Stomach (tissue), 9 donors: ENCODE data around the gene CD200. TPM values are rescaled to one million over a fixed set of nuclear protein-coding genes. Genes with fewer than 3 reads are reported as not detected.
"Not testable (repeated sequence)": the region's sequence is repeated elsewhere in the genome, so short reads cannot be mapped to it uniquely, and the experiment has no call there.

ENCODE experiments used
- DNase-seq, 2 donors: peaks; one replicate each; pipeline versions ENCODE4 v3.0.0 to v3.0.0-alpha.2; 2013 to 2019
- H3K27ac ChIP-seq, 5 donors: fragments of 200-600 bp in 4 of 5; sonication (generic) in 4 of 5; one replicate each; pipeline ENCODE4 v1.5.1; 2013 to 2019; ENCODE audit warnings: mild to moderate bottlenecking in 1 of 5, moderate library complexity in 1 of 5
- H3K27me3 ChIP-seq, 3 donors: fragments of 200-600 bp; sonication (generic); one replicate each; pipeline ENCODE4 v1.5.1; 2017 to 2019; ENCODE audit warnings: mixed run types in 1 of 3
- H3K36me3 ChIP-seq, 4 donors: fragments of 200-600 bp; sonication (generic); 1 replicate in 3 of 4; 2 replicates in 1 of 4; pipeline ENCODE4 v1.5.1; 2016 to 2019
- H3K4me1 ChIP-seq, 4 donors: fragments of 200-600 bp; sonication (generic); one replicate each; pipeline ENCODE4 v1.5.1; 2016 to 2019
- H3K4me3 ChIP-seq, 4 donors: fragments of 200-600 bp; sonication (generic) in 3 of 4; one replicate each; pipeline ENCODE4 v1.5.1; 2016 to 2019; ENCODE audit warnings: mild to moderate bottlenecking in 1 of 4
- H3K9me3 ChIP-seq, 4 donors: fragments of 200-600 bp; sonication (generic); one replicate each; pipeline ENCODE4 v1.5.1; 2016 to 2019
- EP300 ChIP-seq: sonication (generic); formaldehyde crosslinking; IDR thresholded peaks from one replicate; pipeline ENCODE4 v1.6.1; 2017; ENCODE audit warnings: antibody characterized with exemption
- POLR2A ChIP-seq, 4 donors: fragments of 450-650 bp; IDR thresholded peaks; one replicate each; pipeline ENCODE4 v1.6.1; 2016; ENCODE audit warnings: antibody characterized with exemption in 4 of 4, control low read depth in 2 of 4, mild to moderate bottlenecking in 1 of 4, moderate library complexity in 1 of 4
- POLR2AphosphoS5 ChIP-seq, 3 donors: sonication (generic); formaldehyde crosslinking; IDR thresholded peaks; one replicate each; pipeline ENCODE4 v1.6.1; 2016; ENCODE audit warnings: antibody characterized with exemption in 3 of 3
- WGBS, 5 donors: extraction: QIAGEN DNeasy Blood & Tissue Kit in 3 of 5; methylation state at CpG; one replicate each; pipeline versions ENCODE4 v1.1.5 to v1.1.7; 2013 to 2018; 5-methylcytosine and 5-hydroxymethylcytosine counted together
- intact Hi-C: fragments of 100-400 bp; cut with DNase I; formaldehyde crosslinking; loops from one replicate; pipeline ENCODE4 v1.15.1; 2023; ENCODE audit warnings: low total_unique reads
- polyA plus RNA-seq, 3 donors: library from polyadenylated mRNA; stranded (reverse); fragments of 200-250 nt; gene quantifications; one replicate each; pipeline ENCODE4 v1.2.3, GENCODE V29; 2013
- total RNA-seq, 5 donors: library from RNA; depleted of rRNA; stranded (reverse); fragments of >200 nt; gene quantifications; one replicate each; pipeline versions ENCODE4 v1.1.0 to v1.2.3, GENCODE V29; 2014 to 2016
- TF ChIP-seq, protein P1 (sequence below), 7 experiments: fragments of 450-650 bp in 4 of 7; fragments of 200-600 bp in 3 of 7; sonication (generic) in 3 of 7; IDR thresholded peaks; one replicate each; pipeline ENCODE4 v1.5.1; 2016 to 2019; ENCODE audit warnings: antibody characterized with exemption in 7 of 7, control low read depth in 2 of 7, mild to moderate bottlenecking in 1 of 7
- donor health status: healthy with polysubstance abuse.
- donor health status: Bipolar disorder and iron deficiency.
- donor health status: healthy.

The CD200 gene
- total and polyA plus RNA-seq, 8 donors = 2.2 to 50.0 (median 5.0) TPM

DNA sequence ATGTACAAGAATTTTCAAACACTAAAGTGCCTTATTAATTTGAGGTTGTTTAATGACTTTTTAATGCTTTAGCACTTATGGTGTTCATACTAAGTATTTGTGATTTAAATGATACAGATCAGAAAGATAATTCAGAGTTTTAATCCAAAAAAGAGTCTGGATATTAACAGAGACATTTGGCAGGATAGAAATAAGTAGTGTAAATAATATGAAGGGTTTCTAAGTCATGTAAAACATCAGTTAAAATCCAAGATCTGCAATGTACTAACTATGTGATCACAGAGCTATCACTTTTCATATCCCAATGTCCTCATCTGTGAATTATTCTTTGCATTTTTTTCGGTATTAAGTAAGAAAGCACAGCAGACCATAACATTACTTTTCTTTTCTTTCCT, 62.9 kb downstream of the CD200 start:
- Histone ChIP-seq H3K9me3 (no peaks in the 10 kb centered on the region), H3K4me3 (no peak overlapping the region), H3K27ac (peak overlapping the region in 1 of 5 donors; percentile 43), H3K27me3 (no peaks in the 10 kb centered on the region), H3K4me1 (peaks cover 6 to 28% (median 16%) of the 10 kb centered on the region in 4 donors), H3K36me3 (no peaks in the 10 kb centered on the region)
- intact Hi-C loops = no loop called here
- 0 to 4% (median 0%) methylated on average over 1 of the region's 1 CpG for WGBS, 5 donors
- TF ChIP-seq EP300 = no peak
- no peak for TF ChIP-seq POLR2A (IDR thresholded peaks at IDR 0.05)
- TF ChIP-seq POLR2AphosphoS5 (IDR thresholded peaks at IDR 0.05) = no peak
- TF ChIP-seq, protein P1, sequence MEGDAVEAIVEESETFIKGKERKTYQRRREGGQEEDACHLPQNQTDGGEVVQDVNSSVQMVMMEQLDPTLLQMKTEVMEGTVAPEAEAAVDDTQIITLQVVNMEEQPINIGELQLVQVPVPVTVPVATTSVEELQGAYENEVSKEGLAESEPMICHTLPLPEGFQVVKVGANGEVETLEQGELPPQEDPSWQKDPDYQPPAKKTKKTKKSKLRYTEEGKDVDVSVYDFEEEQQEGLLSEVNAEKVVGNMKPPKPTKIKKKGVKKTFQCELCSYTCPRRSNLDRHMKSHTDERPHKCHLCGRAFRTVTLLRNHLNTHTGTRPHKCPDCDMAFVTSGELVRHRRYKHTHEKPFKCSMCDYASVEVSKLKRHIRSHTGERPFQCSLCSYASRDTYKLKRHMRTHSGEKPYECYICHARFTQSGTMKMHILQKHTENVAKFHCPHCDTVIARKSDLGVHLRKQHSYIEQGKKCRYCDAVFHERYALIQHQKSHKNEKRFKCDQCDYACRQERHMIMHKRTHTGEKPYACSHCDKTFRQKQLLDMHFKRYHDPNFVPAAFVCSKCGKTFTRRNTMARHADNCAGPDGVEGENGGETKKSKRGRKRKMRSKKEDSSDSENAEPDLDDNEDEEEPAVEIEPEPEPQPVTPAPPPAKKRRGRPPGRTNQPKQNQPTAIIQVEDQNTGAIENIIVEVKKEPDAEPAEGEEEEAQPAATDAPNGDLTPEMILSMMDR (IDR thresholded peaks at IDR 0.05) = no peak
- no peak for DNase-seq

DNA sequence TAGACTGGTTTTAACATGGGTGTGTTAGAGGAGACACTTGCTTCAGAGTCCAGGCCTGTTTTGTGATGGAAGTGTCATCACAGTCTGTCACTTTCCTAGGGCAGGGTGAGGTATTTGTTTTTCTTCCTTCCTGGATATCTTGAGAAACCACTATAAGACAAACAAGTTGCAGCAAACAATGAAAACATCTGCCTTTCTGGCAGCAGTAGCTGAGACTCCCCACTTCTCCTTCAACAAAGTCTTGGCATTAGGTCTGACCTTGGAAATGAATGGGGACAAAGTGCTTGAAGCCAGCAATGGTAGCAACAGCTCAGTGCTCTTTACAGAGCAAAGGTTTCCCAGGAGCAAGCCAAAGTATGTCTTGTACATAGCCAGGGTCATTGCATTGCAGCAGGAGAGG, 64.6 kb downstream of the CD200 start:
- Histone ChIP-seq H3K27ac (no peak overlapping the region), H3K4me1 (peaks cover 0 to 17% (median 7%) of the 10 kb centered on the region in 4 donors), H3K36me3 (no peaks in the 10 kb centered on the region), H3K4me3 (no peak overlapping the region), H3K27me3 (no peaks in the 10 kb centered on the region), H3K9me3 (no peaks in the 10 kb centered on the region)
- TF ChIP-seq POLR2AphosphoS5 (IDR thresholded peaks at IDR 0.05) (no peak), EP300 (no peak), POLR2A (IDR thresholded peaks at IDR 0.05) (no peak)
- TF ChIP-seq, protein P1 (IDR thresholded peaks at IDR 0.05) = no peak
- DNase-seq = no peak
- intact Hi-C loops = no loop called here

DNA sequence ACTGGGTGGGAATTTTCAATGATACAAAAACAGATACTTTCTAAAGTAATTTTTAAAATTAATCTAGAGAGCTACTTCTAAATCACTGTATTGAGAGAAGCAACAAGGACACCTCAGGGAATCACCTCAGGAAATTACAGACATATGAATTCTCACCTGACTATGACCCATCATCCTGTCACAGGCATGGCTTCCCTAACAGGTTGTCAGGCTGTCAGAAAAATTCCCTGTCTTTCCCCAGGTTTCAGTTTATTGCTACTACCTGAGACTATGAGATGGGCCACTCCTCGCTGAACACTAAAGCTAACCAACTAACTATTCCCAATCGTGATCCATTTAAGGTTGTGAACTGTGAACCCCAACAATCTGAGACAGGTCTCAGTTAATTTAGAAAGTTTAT, 66.1 kb downstream of the CD200 start:
- intact Hi-C loops = no loop called here

DNA sequence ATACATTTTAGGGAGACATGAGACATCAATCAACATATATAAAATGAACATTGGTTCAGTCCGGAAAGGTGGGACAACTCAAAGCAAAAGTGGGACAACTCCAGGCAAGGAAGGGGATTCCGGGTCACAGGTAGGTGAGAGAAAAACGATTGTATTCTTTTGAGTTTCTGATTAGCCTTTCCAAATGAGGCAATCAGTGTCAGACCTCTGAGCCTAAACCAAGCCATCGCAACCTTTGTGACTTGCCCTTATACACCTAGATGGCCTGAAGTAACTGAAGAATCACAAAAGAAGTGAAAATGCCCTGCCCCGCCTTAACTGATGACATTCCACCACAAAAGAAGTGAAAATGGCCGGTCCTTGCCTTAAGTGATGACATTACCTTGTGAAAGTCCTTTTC, 66.6 kb downstream of the CD200 start:
- H3K9me3 ChIP-seq, H3K4me3 ChIP-seq, H3K27me3 ChIP-seq, intact Hi-C loops, H3K36me3 ChIP-seq, DNase-seq, H3K27ac ChIP-seq: not testable (repeated sequence)
- peaks cover 0 to 11% (median 4%) of the 10 kb centered on the region in 4 donors for H3K4me1 ChIP-seq
- 81 to 93% (median 88%) methylated on average over 5 to 6 of the region's 6 CpGs for WGBS, 5 donors

More for the DNA sequence above, 66.1 kb downstream of the CD200 start:
- peaks cover 0 to 15% (median 6%) of the 10 kb centered on the region in 4 donors for H3K4me1 ChIP-seq
- no peak for DNase-seq
- TF ChIP-seq EP300 (no peak), POLR2A (IDR thresholded peaks at IDR 0.05) (no peak), POLR2AphosphoS5 (IDR thresholded peaks at IDR 0.05) (no peak)
- TF ChIP-seq, protein P1 (IDR thresholded peaks at IDR 0.05) = no peak
- no peaks in the 10 kb centered on the region for H3K9me3 ChIP-seq
- no peak overlapping the region for H3K4me3 ChIP-seq
- no peaks in the 10 kb centered on the region for H3K36me3 ChIP-seq
- WGBS, 5 donors = 90 to 98% (median 96%) methylated on average over 2 of the region's 2 CpGs
- H3K27me3 ChIP-seq = no peaks in the 10 kb centered on the region
- no peak overlapping the region for H3K27ac ChIP-seq

DNA sequence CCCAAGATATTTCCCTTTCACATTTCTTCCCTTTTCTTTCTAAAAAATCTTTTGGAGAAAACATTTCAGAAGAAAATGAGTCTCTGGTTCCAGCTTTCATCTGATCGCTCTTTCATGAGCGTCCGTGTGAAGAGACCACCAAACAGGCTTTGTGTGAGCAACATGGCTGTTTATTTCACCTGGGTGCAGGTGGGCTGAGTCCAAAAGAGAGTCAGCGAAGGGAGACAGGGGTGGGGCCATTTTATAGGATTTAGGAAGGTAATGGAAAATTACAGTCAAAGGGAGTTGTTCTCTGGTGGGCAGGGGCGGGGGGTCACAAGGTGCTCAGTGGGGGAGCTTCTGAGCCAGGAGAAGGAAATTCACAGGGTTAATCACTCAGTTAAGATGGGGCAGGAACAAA, 67.4 kb downstream of the CD200 start:
- H3K9me3 ChIP-seq, DNase-seq, H3K4me3 ChIP-seq, H3K27ac ChIP-seq, H3K27me3 ChIP-seq, H3K4me1 ChIP-seq, intact Hi-C loops, H3K36me3 ChIP-seq: not testable (repeated sequence)
- WGBS, 5 donors = 88 to 95% (median 92%) methylated on average over 5 of the region's 5 CpGs

DNA sequence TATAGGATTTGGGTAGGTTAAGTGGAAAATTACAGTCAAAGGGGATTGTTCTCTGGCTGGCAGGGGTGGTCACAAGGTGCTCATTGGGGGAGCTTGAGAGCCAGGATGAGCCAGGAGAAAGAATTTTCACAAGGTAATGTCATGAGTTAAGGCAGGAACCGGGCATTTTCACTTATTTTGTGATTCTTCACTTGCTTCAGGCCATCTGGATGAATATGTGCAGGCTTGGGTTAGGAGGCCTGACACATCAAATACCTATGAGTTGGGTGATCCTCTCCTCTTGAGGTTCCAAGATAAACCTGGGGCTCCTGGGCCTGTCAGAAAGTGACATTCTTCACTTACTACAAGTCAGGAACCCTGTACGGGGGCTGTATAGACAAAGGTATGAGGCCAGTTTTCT, 68.7 kb downstream of the CD200 start:
- H3K27me3 ChIP-seq = no peaks in the 10 kb centered on the region
- H3K4me3 ChIP-seq = no peak overlapping the region
- H3K4me1 ChIP-seq = no peaks in the 10 kb centered on the region
- intact Hi-C loops = no loop called here
- DNase-seq = no peak
- H3K27ac ChIP-seq = no peak overlapping the region
- WGBS, 5 donors = 83 to 91% (median 88%) methylated on average over 2 of the region's 2 CpGs
- no peaks in the 10 kb centered on the region for H3K36me3 ChIP-seq
- H3K9me3 ChIP-seq = no peaks in the 10 kb centered on the region
- TF ChIP-seq POLR2AphosphoS5 (IDR thresholded peaks at IDR 0.05) (no peak), EP300 (no peak)
- TF ChIP-seq, protein P1 (IDR thresholded peaks at IDR 0.05) = no peak
